ENCODE data around the gene CEP164.

- TF ChIP-seq EZH2 (IDR thresholded peaks at IDR 0.05; ENCODE audit: borderline replicate concordance, low read length) (no peak), CTCF (conservative IDR thresholded peaks at IDR 0.05 in 1 of 2, IDR thresholded peaks at IDR 0.05 in 1 of 2; ENCODE audit: extremely low read depth in 1 of 2, insufficient read depth in 1 of 2, low read depth in 1 of 2, low read length in 2 of 2) (no peak)
Observed at GRCh38 chr11:117380676-117381075, 53.0 kb downstream of the CEP164 start.
